HepG2 (cell line): ENCODE data around the gene EPB41L2. TPM values are rescaled to one million over a fixed set of nuclear protein-coding genes. Genes with fewer than 3 reads are reported as not detected.

Source experiments
- ELF3 ChIP-seq: IDR thresholded peaks from 2 replicates; pipeline ENCODE4 v1.6.1; 2016; ENCODE audit warnings: missing genetic modification reagents, missing compliant biosample characterization
- ERF ChIP-seq: IDR thresholded peaks from 2 replicates; pipeline ENCODE4 v1.6.1; 2018; ENCODE audit warnings: missing biosample characterization, missing genetic modification reagents
- FOXA3 ChIP-seq: IDR thresholded peaks from 2 replicates; pipeline ENCODE4 v1.6.1; 2016; ENCODE audit warnings: missing genetic modification reagents, missing compliant biosample characterization
- FOXP1 ChIP-seq, 2 experiments: fragments of 450-650 bp in 1 of 2; IDR thresholded peaks; 2 replicates each; pipeline ENCODE4 v1.6.1; 2017 to 2018; ENCODE audit warnings: antibody characterized with exemption in 1 of 2
- KLF16 ChIP-seq, 2 experiments: sonication (generic) in 1 of 2; formaldehyde crosslinking in 1 of 2; IDR thresholded peaks; 2 replicates each; pipeline versions ENCODE4 v1.6.1 to v1.8.0; 2016 to 2023; ENCODE audit warnings: missing genetic modification reagents in 2 of 2, missing compliant biosample characterization in 1 of 2
- SMAD3 ChIP-seq: sonication (generic); formaldehyde crosslinking; IDR thresholded peaks from 2 replicates; pipeline ENCODE4 v1.4.0; 2020; ENCODE audit warnings: missing genetic modification reagents
- SOX13 ChIP-seq, 3 experiments: fragments of 450-650 bp in 1 of 3; sonication (generic) in 1 of 3; formaldehyde crosslinking in 1 of 3; IDR thresholded peaks in 2 of 3; conservative IDR thresholded peaks in 1 of 3; 2 replicates each; pipeline versions ENCODE4 v1.5.0 to v1.6.1; 2016 to 2020; ENCODE audit warnings: antibody characterized with exemption in 1 of 3, mild to moderate bottlenecking in 1 of 3, missing compliant biosample characterization in 1 of 3, missing genetic modification reagents in 1 of 3, moderate library complexity in 1 of 3
- SOX6 ChIP-seq, 2 experiments: fragments of 450-650 bp in 1 of 2; sonication (generic) in 1 of 2; formaldehyde crosslinking in 1 of 2; IDR thresholded peaks; 2 replicates each; pipeline versions ENCODE4 v1.4.0 to v1.6.1; 2017 to 2020; ENCODE audit warnings: antibody characterized with exemption in 1 of 2, mild to moderate bottlenecking in 1 of 2, missing genetic modification reagents in 1 of 2
- ZFP90 ChIP-seq: sonication (generic); formaldehyde crosslinking; IDR thresholded peaks from 2 replicates; pipeline ENCODE4 v1.8.0; 2022; ENCODE audit warnings: missing genetic modification reagents, mild to moderate bottlenecking, inconsistent platforms, borderline replicate concordance
- ZNF12 ChIP-seq: sonication (generic); formaldehyde crosslinking; IDR thresholded peaks from 2 replicates; pipeline ENCODE4 v1.5.0; 2020; ENCODE audit warnings: missing genetic modification reagents
- ZNF292 ChIP-seq: sonication (generic); formaldehyde crosslinking; IDR thresholded peaks from 2 replicates; pipeline ENCODE4 v1.8.1; 2022; ENCODE audit warnings: mild to moderate bottlenecking, low read depth, missing genetic modification reagents, borderline replicate concordance
- polyA plus RNA-seq, 8 experiments: library from polyadenylated mRNA; depleted of rRNA in 3 of 8; stranded (reverse) in 7 of 8; unstranded in 1 of 8; fragments of >200 nt; fragmentation: Illumina TruSeq in 4 of 8; extraction: Trizol in 4 of 8; gene quantifications; 2 replicates each; pipeline versions ENCODE4 v1.2.1 to v1.2.3, GENCODE V29; 2011 to 2016; ENCODE audit warnings: low read depth in 4 of 8, missing spikeins in 1 of 8, mixed read lengths in 1 of 8; ENCODE audit not compliant: insufficient read depth in 1 of 8
- total RNA-seq, 5 experiments: library from RNA; depleted of rRNA; stranded (reverse); fragments of >200 nt; fragmentation: Illumina TruSeq; extraction: Trizol; gene quantifications; 2 replicates each; pipeline ENCODE4 v1.2.3, GENCODE V29; 2016; ENCODE audit warnings: low read depth in 1 of 5
- TF ChIP-seq, protein P1 (sequence below): IDR thresholded peaks from 2 replicates; pipeline ENCODE4 v1.6.1; 2016
- TF ChIP-seq, protein P2 (sequence below): sonication (generic); formaldehyde crosslinking; IDR thresholded peaks from 2 replicates; pipeline ENCODE4 v1.4.0; 2020; ENCODE audit warnings: mild to moderate bottlenecking, missing genetic modification reagents
- TF ChIP-seq, protein P3 (sequence below): sonication (generic); formaldehyde crosslinking; IDR thresholded peaks from 2 replicates; pipeline ENCODE4 v1.4.0; 2020; ENCODE audit warnings: mild to moderate bottlenecking, missing genetic modification reagents, borderline replicate concordance
- TF ChIP-seq, protein P4 (sequence below), 2 experiments: sonication (generic) in 1 of 2; formaldehyde crosslinking in 1 of 2; IDR thresholded peaks; 2 replicates each; pipeline versions ENCODE4 v1.4.0 to v1.6.1; 2016 to 2020; ENCODE audit warnings: borderline replicate concordance in 1 of 2, low read depth in 1 of 2, mild to moderate bottlenecking in 1 of 2, missing genetic modification reagents in 1 of 2

Gene EPB41L2
- total and polyA plus RNA-seq, 2 of the 13 experiments (the other 11 are each of a cell fraction or from before 2014, with no cell fraction given) = 41.7 to 56.4 TPM

DNA sequence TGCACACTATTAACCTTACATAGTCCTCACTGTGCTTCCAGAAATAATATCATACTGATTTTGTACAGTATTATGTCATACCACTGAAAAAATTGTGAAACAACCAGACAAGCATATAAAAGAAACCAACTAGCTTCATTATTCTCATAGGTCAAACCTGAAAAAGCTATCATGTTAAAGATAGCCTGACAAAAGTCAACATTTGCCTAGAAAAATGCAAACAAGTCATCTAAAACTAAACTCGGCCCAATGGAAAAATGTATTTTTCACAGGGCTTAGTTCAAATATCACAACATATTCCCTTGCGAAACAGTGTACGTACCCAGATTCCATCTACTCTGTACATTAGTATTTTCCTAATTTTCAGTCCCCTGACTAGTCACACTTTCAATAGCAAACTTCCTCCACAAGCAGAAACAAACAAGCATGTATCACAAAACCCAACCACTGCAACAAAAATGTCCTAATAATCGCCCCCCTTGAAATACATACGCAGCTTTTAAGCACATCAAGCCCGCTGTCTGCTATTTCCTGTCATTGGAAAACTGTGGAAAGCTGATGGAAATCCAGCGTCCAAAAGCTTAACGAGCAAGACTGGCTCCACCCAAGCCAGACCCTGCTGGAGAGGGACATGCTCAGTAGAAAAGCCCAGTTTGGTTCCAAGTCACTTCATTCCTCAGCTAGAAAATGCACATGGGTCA lies 93.1 kb downstream of the EPB41L2 start (continued):
- TF ChIP-seq SOX13 (IDR thresholded peaks at IDR 0.05) (no peak), SOX13 (CRISPR knock-in tag; conservative IDR thresholded peaks at IDR 0.05 in 1 of 2, IDR thresholded peaks at IDR 0.05 in 1 of 2) (peak in 1 of 2 experiments; percentile 72; a peak in 1 of 4 replicates), ZFP90 (peak; percentile 55; the same call in 1 of the 2 replicates), FOXP1 (IDR thresholded peaks at IDR 0.05) (no peak), FOXP1 (CRISPR knock-in tag; IDR thresholded peaks at IDR 0.05) (peak; percentile 57; the same call in 1 of the 2 replicates), ELF3 (CRISPR knock-in tag) (peak; percentile 67), ERF (CRISPR knock-in tag) (peak; percentile 51; the same call in 1 of the 2 replicates), KLF16 (CRISPR knock-in tag; IDR thresholded peaks at IDR 0.05) (peak in 1 of 2 experiments; percentile 34; a peak in 1 of 4 replicates), ZNF292 (CRISPR knock-in tag) (peak; percentile 66; the same call in 1 of the 2 replicates), SMAD3 (CRISPR knock-in tag) (0 out of 2 replicates have a peak, but pooled peaks have one; percentile 57), SOX6 (IDR thresholded peaks at IDR 0.05) (no peak), SOX6 (CRISPR knock-in tag; IDR thresholded peaks at IDR 0.05) (peak; percentile 86), ZNF12 (peak; percentile 43; the same call in 1 of the 2 replicates), FOXA3 (CRISPR knock-in tag) (peak; percentile 70; the same call in 1 of the 2 replicates)
- TF ChIP-seq, protein P1, sequence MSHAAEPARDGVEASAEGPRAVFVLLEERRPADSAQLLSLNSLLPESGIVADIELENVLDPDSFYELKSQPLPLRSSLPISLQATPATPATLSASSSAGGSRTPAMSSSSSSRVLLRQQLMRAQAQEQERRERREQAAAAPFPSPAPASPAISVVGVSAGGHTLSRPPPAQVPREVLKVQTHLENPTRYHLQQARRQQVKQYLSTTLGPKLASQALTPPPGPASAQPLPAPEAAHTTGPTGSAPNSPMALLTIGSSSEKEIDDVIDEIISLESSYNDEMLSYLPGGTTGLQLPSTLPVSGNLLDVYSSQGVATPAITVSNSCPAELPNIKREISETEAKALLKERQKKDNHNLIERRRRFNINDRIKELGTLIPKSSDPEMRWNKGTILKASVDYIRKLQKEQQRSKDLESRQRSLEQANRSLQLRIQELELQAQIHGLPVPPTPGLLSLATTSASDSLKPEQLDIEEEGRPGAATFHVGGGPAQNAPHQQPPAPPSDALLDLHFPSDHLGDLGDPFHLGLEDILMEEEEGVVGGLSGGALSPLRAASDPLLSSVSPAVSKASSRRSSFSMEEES (CRISPR knock-in tag) = no peak; the same call in 1 of the 2 replicates
- TF ChIP-seq, protein P2, sequence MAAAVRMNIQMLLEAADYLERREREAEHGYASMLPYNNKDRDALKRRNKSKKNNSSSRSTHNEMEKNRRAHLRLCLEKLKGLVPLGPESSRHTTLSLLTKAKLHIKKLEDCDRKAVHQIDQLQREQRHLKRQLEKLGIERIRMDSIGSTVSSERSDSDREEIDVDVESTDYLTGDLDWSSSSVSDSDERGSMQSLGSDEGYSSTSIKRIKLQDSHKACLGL (CRISPR knock-in tag) = no peak
- TF ChIP-seq, protein P3, sequence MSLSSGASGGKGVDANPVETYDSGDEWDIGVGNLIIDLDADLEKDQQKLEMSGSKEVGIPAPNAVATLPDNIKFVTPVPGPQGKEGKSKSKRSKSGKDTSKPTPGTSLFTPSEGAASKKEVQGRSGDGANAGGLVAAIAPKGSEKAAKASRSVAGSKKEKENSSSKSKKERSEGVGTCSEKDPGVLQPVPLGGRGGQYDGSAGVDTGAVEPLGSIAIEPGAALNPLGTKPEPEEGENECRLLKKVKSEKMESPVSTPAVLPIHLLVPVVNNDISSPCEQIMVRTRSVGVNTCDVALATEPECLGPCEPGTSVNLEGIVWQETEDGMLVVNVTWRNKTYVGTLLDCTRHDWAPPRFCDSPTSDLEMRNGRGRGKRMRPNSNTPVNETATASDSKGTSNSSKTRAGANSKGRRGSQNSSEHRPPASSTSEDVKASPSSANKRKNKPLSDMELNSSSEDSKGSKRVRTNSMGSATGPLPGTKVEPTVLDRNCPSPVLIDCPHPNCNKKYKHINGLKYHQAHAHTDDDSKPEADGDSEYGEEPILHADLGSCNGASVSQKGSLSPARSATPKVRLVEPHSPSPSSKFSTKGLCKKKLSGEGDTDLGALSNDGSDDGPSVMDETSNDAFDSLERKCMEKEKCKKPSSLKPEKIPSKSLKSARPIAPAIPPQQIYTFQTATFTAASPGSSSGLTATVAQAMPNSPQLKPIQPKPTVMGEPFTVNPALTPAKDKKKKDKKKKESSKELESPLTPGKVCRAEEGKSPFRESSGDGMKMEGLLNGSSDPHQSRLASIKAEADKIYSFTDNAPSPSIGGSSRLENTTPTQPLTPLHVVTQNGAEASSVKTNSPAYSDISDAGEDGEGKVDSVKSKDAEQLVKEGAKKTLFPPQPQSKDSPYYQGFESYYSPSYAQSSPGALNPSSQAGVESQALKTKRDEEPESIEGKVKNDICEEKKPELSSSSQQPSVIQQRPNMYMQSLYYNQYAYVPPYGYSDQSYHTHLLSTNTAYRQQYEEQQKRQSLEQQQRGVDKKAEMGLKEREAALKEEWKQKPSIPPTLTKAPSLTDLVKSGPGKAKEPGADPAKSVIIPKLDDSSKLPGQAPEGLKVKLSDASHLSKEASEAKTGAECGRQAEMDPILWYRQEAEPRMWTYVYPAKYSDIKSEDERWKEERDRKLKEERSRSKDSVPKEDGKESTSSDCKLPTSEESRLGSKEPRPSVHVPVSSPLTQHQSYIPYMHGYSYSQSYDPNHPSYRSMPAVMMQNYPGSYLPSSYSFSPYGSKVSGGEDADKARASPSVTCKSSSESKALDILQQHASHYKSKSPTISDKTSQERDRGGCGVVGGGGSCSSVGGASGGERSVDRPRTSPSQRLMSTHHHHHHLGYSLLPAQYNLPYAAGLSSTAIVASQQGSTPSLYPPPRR (CRISPR knock-in tag) = peak; percentile 86
- TF ChIP-seq, protein P4, sequence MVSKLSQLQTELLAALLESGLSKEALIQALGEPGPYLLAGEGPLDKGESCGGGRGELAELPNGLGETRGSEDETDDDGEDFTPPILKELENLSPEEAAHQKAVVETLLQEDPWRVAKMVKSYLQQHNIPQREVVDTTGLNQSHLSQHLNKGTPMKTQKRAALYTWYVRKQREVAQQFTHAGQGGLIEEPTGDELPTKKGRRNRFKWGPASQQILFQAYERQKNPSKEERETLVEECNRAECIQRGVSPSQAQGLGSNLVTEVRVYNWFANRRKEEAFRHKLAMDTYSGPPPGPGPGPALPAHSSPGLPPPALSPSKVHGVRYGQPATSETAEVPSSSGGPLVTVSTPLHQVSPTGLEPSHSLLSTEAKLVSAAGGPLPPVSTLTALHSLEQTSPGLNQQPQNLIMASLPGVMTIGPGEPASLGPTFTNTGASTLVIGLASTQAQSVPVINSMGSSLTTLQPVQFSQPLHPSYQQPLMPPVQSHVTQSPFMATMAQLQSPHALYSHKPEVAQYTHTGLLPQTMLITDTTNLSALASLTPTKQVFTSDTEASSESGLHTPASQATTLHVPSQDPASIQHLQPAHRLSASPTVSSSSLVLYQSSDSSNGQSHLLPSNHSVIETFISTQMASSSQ (IDR thresholded peaks at IDR 0.05; ENCODE audit: low read depth) = no peak
- TF ChIP-seq, protein P4 (CRISPR knock-in tag; IDR thresholded peaks at IDR 0.05; ENCODE audit: borderline replicate concordance) = peak; percentile 41; the same call in 1 of the 2 replicates
